ENCODE measurements around the gene DLEU7. TPM values are rescaled to one million over a fixed set of nuclear protein-coding genes. Genes with fewer than 3 reads are reported as not detected.
A peak's percentile ranks its signal among the peaks of the same experiment; 100 is the strongest.

The DLEU7 gene
- total RNA-seq, 4 donors from 2014 or later, result 1.1 TPM; not detected in 3

GRCh38 chr13:50864492-50864891, 21.0 kb upstream of the DLEU7 start:
- no peak for ATAC-seq
- WGBS, 2 donors (ENCODE audit: low coverage in 1 of 2), result 82 to 100% methylated on average over 1 of the region's 1 CpG
- no peaks in the 10 kb centered on the region for H3K36me3 ChIP-seq

GRCh38 chr13:50855681-50856080, 12.2 kb upstream of the DLEU7 start:
- 57 to 67% methylated on average over 1 to 2 of the region's 2 CpGs for WGBS, 2 donors (ENCODE audit: low coverage in 1 of 2)
- TF ChIP-seq EP300 (IDR thresholded peaks at IDR 0.05) (no peak), POLR2A (IDR thresholded peaks at IDR 0.05) (no peak), POLR2AphosphoS5 (IDR thresholded peaks at IDR 0.05) (no peak), CTCF (IDR thresholded peaks at IDR 0.05) (no peak)
- no peak for ATAC-seq

More at GRCh38 chr13:50864492-50864891, 21.0 kb upstream of the DLEU7 start:
- H3K27ac ChIP-seq, result no peak overlapping the region
- no peaks in the 10 kb centered on the region for H3K27me3 ChIP-seq
- TF ChIP-seq CTCF (IDR thresholded peaks at IDR 0.05) (no peak), EP300 (IDR thresholded peaks at IDR 0.05) (no peak), POLR2AphosphoS5 (IDR thresholded peaks at IDR 0.05) (no peak), POLR2A (IDR thresholded peaks at IDR 0.05) (no peak)
- peaks cover 0 to 10% (median 0%) of the 10 kb centered on the region in 3 donors for H3K9me3 ChIP-seq
- no peaks in the 10 kb centered on the region for H3K4me1 ChIP-seq
- no peak overlapping the region for H3K4me3 ChIP-seq

GRCh38 chr13:50850445-50850844, 7.0 kb upstream of the DLEU7 start:
- no peaks in the 10 kb centered on the region for H3K27me3 ChIP-seq
- WGBS, 2 donors (ENCODE audit: low coverage in 1 of 2), result 80 to 83% methylated on average over 2 of the region's 2 CpGs
- TF ChIP-seq POLR2AphosphoS5 (IDR thresholded peaks at IDR 0.05) (no peak), EP300 (IDR thresholded peaks at IDR 0.05) (no peak), POLR2A (IDR thresholded peaks at IDR 0.05) (no peak), CTCF (IDR thresholded peaks at IDR 0.05) (no peak)
- peaks cover 0 to 29% (median 0%) of the 10 kb centered on the region in 3 donors for H3K4me1 ChIP-seq
- no peaks in the 10 kb centered on the region for H3K36me3 ChIP-seq
- H3K9me3 ChIP-seq, result no peaks in the 10 kb centered on the region
- no peak overlapping the region for H3K4me3 ChIP-seq
- no peak overlapping the region for H3K27ac ChIP-seq
- no peak for ATAC-seq

More at GRCh38 chr13:50855681-50856080, 12.2 kb upstream of the DLEU7 start:
- H3K9me3 ChIP-seq, result peaks cover 0 to 29% (median 0%) of the 10 kb centered on the region in 3 donors
- no peak overlapping the region for H3K4me3 ChIP-seq
- no peaks in the 10 kb centered on the region for H3K36me3 ChIP-seq
- H3K4me1 ChIP-seq, result no peaks in the 10 kb centered on the region
- no peak overlapping the region for H3K27ac ChIP-seq
- no peaks in the 10 kb centered on the region for H3K27me3 ChIP-seq

- Histone ChIP-seq H3K4me3 (no peak overlapping the region), H3K36me3 (no peaks in the 10 kb centered on the region), H3K4me1 (peaks cover 0 to 57% (median 9%) of the 10 kb centered on the region in 3 donors), H3K27me3 (peaks cover 10% of the 10 kb centered on the region), H3K27ac (peak overlapping the region in 1 of 4 donors; percentile 21), H3K9me3 (no peaks in the 10 kb centered on the region)
- TF ChIP-seq POLR2AphosphoS5 (IDR thresholded peaks at IDR 0.05) (no peak), POLR2A (IDR thresholded peaks at IDR 0.05) (no peak)
- ATAC-seq, result no peak
- 30 to 65% methylated on average over 3 to 5 of the region's 5 CpGs for WGBS, 2 donors (ENCODE audit: low coverage in 1 of 2)
Measured at GRCh38 chr13:50847501-50847900, 4.0 kb upstream of the DLEU7 start.

GRCh38 chr13:50846861-50847475, 3.5 kb upstream of the DLEU7 start:
- Histone ChIP-seq H3K4me1 (peaks cover 0 to 58% (median 9%) of the 10 kb centered on the region in 3 donors), H3K36me3 (no peaks in the 10 kb centered on the region), H3K9me3 (no peaks in the 10 kb centered on the region), H3K4me3 (no peak overlapping the region), H3K27ac (peak overlapping the region in 1 of 4 donors; percentile 21), H3K27me3 (peaks cover 13% of the 10 kb centered on the region)
- no peak for ATAC-seq
- WGBS, 2 donors (ENCODE audit: low coverage in 1 of 2), result 70% methylated on average over 5 of the region's 5 CpGs; no CpG with 5 or more reads in 1 of the 2 donors
- TF ChIP-seq CTCF (IDR thresholded peaks at IDR 0.05) (no peak), POLR2AphosphoS5 (IDR thresholded peaks at IDR 0.05) (no peak), EP300 (IDR thresholded peaks at IDR 0.05) (no peak), POLR2A (IDR thresholded peaks at IDR 0.05) (no peak)

Data from gastroesophageal sphincter (tissue), 4 donors.